ENCODE measurements around the gene ARHGEF18. TPM values are rescaled to one million over a fixed set of nuclear protein-coding genes. Genes with fewer than 3 reads are reported as not detected.
"Not testable (repeated sequence)": the region's sequence is repeated elsewhere in the genome, so short reads cannot be mapped to it uniquely, and the experiment has no call there.

The ARHGEF18 gene
- total RNA-seq, 1 experiment from 2014 or later = 34.1 TPM

DNA sequence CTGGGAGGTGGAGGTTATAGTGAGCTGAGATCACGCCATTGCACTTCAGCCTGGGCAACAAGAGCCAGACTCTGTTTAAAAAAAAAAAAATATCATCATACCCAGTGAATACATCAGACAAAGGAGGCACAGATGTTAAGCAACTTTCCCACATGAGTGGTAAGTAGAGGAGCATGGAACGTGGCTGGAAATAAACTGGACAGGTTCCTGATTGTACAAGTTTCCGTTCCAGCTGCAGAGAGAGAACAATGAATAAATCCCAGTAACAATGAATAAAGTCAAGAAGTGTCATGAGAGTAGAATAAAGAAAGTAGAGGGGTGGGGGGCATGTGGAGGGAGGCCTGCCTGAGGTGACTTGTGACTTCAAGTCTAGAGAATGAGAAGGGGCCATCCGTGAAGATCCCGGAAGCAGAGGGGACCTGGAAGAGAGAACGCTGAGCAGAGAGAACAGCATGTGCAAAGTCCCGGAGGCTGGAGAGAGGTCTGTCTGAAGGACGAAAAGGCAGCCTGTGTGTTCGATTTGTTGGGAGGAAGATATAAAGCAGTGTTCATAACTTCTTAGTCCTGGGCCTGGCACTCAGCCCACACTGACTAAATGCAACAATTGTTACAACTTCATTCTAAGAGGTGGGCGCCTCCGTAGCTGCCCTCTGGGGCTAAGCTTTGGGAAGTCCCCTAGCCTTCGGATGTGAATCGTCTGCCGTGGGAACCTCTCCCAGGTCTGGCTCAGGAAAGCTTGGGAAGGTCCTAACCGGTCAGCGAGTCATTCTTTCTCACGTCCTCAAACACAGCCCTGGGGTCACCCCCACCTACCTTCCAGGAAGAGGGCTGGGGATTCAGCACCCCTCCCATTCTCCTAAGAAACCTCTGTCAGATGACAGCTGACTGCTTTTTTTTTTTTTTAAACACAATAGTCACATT is 15.3 kb upstream of the ARHGEF18 start:
- no peaks in the 10 kb centered on the region for H3K9me3 ChIP-seq (replicated peaks)
- H3K4me1 ChIP-seq (replicated peaks) = no peaks in the 10 kb centered on the region
- H3K27ac ChIP-seq = no peak overlapping the region
- no peak for DNase-seq (ENCODE audit: low read depth in 1 of 2, low spot score in 2 of 2)
- H3K4me3 ChIP-seq = no peak overlapping the region
- H3K36me3 ChIP-seq = no peaks in the 10 kb centered on the region
- no peaks in the 10 kb centered on the region for H3K27me3 ChIP-seq (replicated peaks)

DNA sequence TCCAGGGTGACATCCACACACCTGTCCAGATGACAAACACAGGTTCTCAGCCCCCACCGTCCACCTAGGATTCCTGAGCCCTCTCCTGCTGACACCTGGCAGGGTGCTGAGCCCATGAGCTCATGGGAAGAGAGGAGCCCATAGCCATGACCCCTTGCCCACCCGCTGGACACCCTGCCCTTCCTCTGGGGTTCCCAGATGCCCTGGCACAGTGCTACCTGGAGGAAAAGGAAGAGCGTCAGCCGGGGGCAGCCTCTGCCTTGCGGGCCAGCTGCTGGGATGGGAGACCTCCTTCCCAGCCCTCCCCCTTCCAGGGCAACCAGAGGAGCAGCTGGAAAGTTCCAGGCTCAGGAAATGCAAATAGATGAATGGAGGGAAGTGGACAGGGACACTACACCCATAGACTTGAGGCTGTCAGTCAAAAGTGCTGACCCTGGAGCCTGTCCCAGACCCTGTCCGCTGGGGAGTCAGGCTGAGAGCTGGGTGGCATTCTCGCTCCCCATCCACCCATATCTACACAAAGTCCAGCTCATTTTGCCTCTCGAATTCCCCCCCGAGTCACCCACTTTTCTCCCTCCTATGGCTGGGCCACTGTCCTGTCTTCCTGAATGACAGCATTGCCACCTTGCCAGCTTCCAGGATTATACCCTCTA is 12.3 kb upstream of the ARHGEF18 start:
- Histone ChIP-seq H3K36me3 (no peaks in the 10 kb centered on the region), H3K9me3 (replicated peaks) (no peaks in the 10 kb centered on the region), H3K4me3 (no peak overlapping the region), H3K27me3 (replicated peaks) (peaks cover 13% of the 10 kb centered on the region; the same call in 1 of the 2 replicates), H3K27ac (no peak overlapping the region), H3K4me1 (replicated peaks) (0 out of 2 replicates have a peak, but pooled peaks cover 3% of the 10 kb centered on the region)
- no peak for DNase-seq (ENCODE audit: low read depth in 1 of 2, low spot score in 2 of 2)

DNA sequence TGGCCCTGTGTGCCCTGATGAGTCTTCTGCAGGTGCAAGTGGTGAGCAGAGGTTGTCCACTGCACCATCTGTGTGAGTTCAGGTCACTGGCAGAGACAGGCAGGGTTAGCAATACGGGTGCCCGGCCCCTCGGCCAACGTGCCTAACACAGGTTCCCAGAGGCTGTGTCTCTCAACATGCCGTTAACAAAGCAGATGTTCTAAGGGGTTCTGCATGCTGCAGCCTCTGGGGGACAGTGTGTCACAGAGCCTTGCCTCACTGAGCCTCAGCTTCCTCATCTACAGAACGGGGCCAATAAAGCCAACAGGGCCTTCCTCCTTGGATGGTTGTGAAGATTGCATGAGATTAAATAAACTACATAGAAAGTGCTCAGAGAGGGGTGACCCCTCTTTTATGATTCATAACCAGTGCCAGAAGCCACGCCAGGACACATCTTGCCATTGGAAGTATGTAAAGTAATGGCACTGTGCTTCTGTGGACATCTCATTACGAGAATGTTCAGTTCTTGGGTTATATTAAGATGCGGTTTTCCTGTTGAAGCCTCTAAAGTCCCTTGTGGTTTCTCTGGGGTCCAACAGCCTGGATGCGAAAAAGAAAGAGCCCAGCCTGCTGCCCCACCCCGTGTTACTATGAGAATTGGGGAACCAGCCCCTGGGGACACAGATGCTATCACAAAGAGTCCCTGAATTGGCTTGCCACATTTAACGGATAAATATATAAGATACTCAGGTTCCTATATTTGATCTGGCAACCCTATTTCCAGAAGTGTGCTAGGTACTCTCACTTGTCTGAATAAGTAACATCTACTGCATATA is 11.2 kb upstream of the ARHGEF18 start:
- Histone ChIP-seq H3K9me3 (replicated peaks) (no peaks in the 10 kb centered on the region), H3K27me3 (replicated peaks) (peaks cover 13% of the 10 kb centered on the region; the same call in 1 of the 2 replicates), H3K4me1 (replicated peaks) (0 out of 2 replicates have a peak, but pooled peaks cover 3% of the 10 kb centered on the region), H3K4me3 (no peak overlapping the region), H3K27ac (no peak overlapping the region), H3K36me3 (no peaks in the 10 kb centered on the region)
- no peak for DNase-seq (ENCODE audit: low read depth in 1 of 2, low spot score in 2 of 2)

DNA sequence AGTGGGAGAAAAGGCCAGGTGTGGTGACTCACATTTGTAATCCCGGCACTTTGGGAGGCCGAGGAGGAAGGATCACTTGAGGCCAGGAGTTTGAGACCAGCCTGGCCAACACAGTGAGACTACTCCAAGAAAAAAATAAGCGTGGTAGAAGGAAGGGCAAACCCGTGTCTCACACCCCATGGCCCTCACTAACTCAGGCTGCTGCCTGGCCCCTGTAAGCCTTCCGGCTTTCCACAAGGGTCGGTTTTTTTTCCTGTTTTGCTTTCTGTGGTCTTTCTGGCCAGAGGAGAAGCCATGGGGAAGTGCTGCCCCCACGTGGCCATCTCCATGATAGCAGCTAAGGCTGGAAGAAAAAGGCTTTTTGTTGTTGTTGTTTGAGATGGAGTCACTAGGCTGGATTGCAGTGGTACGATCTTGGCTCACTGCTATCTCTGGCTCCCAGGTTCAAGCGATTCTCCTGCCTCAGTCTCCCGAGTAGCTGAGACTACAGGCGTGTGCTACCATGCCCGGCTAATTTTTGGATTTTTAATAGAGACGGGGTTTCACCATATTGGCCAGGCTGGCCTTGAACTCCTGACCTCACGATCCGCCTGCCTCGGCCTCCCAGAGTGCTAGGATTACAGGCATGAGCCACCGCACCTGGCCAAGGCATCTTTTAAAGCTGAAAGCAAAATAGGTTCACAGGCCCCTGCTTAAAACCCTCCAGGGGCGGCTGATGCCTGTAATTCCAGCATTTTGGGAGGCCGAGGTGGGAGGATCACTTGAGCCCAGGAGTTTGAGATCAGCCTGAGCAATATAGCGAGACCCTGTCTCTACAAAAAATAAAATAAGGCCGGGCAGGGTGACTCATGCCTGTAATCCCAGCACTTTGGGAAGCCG is 7.5 kb upstream of the ARHGEF18 start:
- peaks cover 21% of the 10 kb centered on the region; the same call in 1 of the 2 replicates for H3K27me3 ChIP-seq (replicated peaks)
- H3K4me3 ChIP-seq = no peak overlapping the region
- H3K9me3 ChIP-seq (replicated peaks) = no peaks in the 10 kb centered on the region
- H3K36me3 ChIP-seq = no peaks in the 10 kb centered on the region
- H3K4me1 ChIP-seq (replicated peaks) = 0 out of 2 replicates have a peak, but pooled peaks cover 3% of the 10 kb centered on the region
- peak; percentile 71 for DNase-seq (ENCODE audit: low read depth in 1 of 2, low spot score in 2 of 2)
- H3K27ac ChIP-seq = no peak overlapping the region

DNA sequence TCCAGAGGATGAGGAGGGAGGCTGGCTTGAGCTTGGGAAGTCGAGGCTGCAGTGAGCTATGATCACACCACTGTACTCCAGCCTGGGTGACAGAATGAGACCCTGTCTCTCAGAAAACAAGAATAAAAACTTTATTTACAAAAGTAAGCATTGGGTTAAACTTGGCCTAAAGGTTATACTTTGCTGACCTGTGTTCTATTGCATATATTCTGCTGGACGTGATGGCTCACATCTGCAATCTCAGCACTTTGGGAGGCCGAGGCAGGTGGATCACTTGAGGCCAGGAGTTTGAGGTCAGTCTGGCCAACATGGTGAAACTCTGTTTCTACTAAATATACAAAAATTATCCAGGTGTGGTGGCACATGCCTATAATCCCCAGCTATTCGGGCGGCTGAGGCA is 6.6 kb upstream of the ARHGEF18 start:
- Histone ChIP-seq H3K27me3 (replicated peaks) (peaks cover 21% of the 10 kb centered on the region; the same call in 1 of the 2 replicates), H3K9me3 (replicated peaks) (no peaks in the 10 kb centered on the region), H3K27ac (no peak overlapping the region), H3K4me1 (replicated peaks) (0 out of 2 replicates have a peak, but pooled peaks cover 3% of the 10 kb centered on the region), H3K36me3 (no peaks in the 10 kb centered on the region), H3K4me3 (no peak overlapping the region)
- no peak for DNase-seq (ENCODE audit: low read depth in 1 of 2, low spot score in 2 of 2)

DNA sequence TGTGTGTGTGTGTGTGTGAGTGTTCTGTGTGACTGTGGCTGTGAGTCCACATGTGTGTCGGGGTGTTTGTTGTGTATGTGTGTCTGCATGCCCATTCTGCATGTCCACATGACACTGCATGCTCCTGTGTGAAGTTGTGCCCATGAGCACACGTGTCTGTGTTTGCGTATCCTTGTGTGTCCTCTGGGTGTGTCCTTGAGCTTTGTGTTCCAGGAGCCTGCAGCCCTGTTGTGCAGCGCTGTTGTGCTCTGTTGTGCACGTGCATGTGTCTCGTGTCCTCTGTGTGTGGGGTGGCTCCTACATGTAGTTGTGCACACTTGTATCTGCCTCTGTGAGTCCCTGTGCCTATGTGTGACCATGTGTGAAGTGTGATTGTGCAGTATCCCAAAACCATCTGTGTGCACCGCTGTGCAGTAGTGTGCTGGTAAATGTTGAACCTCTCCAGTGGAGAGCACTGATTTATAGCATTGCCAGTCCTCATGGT is 2.2 kb upstream of the ARHGEF18 start:
- H3K4me1 ChIP-seq (replicated peaks) = no peaks in the 10 kb centered on the region
- H3K36me3 ChIP-seq = no peaks in the 10 kb centered on the region
- H3K4me3 ChIP-seq = no peak overlapping the region
- no peak overlapping the region for H3K27ac ChIP-seq
- no peaks in the 10 kb centered on the region for H3K9me3 ChIP-seq (replicated peaks)
- DNase-seq (ENCODE audit: low read depth in 1 of 2, low spot score in 2 of 2) = no peak
- H3K27me3 ChIP-seq (replicated peaks) = peaks cover 8% of the 10 kb centered on the region; the same call in 1 of the 2 replicates

DNA sequence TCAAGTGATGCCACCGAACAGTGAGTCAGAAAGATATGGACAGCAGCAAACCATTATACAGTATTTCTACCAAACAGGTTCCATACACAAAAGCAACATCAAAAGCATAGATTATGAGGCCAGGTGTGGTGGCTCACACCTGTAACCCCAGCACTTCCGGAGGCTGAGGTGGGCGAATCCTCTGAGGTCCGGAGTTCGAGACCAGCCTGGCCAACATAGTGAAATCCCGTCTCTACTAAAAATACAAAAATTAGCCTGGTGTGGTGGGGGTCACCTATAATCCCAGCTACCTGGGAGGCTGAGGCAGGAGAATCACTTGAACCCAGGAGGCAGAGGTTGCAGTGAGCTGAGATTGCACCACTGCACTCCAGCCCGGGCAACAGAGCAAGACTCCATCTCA is 1.7 kb upstream of the ARHGEF18 start:
- not testable (repeated sequence) for H3K4me1 ChIP-seq (replicated peaks); DNase-seq (ENCODE audit: low read depth in 1 of 2, low spot score in 2 of 2); H3K4me3 ChIP-seq; H3K27me3 ChIP-seq (replicated peaks); H3K27ac ChIP-seq; H3K36me3 ChIP-seq; H3K9me3 ChIP-seq (replicated peaks)

DNA sequence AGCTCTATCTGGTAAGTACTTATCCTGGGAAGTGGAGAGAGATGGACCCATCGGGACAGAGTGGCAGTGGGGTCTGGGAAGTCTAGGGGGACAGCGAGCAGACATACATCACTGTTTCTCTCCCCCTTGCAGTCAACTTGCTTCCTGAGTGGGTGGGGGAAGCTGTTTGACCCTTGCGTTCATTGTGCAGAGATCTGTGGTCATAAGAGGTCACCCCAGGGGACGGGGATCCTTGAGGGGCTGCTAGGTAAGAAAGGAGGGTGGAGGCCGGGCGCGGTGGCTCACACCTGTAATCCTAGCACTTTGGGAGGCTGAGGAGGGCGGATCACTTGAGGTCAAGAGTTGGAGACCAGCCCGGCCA is 474 bp downstream of the ARHGEF18 start:
- Histone ChIP-seq H3K27me3 (replicated peaks) (peaks cover 8% of the 10 kb centered on the region; the same call in 1 of the 2 replicates), H3K4me3 (no peak overlapping the region), H3K4me1 (replicated peaks) (no peaks in the 10 kb centered on the region), H3K36me3 (no peaks in the 10 kb centered on the region), H3K9me3 (replicated peaks) (no peaks in the 10 kb centered on the region), H3K27ac (no peak overlapping the region)
- DNase-seq (ENCODE audit: low read depth in 1 of 2, low spot score in 2 of 2) = no peak

DNA sequence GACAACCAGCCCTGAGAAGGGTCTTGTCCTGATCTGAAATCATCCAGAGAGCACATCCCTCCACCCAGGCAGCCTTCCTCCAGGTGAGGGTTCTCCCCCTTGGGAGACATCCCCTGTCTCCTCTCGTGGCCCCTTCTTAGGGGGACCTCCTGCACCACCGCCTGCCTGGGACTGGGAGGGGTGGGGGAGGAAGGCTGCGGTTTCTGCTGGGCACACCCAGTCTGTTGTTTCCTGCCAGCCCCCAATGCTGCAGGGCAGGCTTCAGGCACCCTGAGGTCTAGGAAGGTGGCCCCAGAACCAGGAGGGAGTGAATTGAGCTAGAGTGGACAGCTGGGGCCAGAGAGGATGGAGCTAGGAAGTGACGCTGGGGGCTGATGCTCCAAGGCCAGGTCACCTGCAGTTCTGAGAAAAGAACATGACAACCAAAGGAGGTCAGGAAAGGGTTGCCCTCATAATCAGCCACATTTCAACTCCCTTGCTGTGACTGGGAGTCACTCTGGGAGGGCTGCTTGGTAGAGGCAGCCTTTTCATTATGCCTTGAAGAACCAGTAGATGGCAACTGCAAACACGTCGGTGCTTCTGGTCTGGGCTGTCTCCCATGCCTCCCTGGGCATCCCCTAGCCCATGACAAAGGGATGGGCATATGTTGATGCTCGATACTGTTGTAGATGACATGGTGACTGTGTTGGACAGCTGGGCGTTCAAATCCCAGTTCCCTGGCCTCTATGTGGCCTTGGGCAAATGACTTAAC is 1.4 kb downstream of the ARHGEF18 start:
- H3K27ac ChIP-seq = no peak overlapping the region
- H3K36me3 ChIP-seq = no peaks in the 10 kb centered on the region
- H3K4me3 ChIP-seq = no peak overlapping the region
- no peaks in the 10 kb centered on the region for H3K9me3 ChIP-seq (replicated peaks)
- H3K27me3 ChIP-seq (replicated peaks) = peaks cover 12% of the 10 kb centered on the region; the same call in 1 of the 2 replicates
- H3K4me1 ChIP-seq (replicated peaks) = no peaks in the 10 kb centered on the region
- DNase-seq (ENCODE audit: low read depth in 1 of 2, low spot score in 2 of 2) = no peak

DNA sequence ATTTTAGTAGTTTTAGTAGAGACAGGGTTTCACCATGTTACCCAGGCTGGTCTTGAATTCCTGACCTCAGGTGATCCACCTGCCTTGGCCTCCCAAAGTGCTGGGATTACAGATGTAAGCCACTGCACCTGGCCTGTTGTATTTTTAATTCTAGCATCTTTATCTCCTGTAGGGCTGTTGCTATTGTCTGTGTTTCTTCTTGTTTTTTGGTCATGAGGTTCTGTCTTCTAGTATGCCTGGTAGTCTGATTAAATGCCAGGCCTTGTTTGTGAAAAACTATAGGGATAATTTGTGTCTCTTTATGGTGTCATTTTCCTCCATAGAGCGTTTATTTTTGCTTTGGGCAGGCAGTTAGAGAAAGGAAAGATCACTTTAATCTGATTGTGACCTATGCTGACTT is 3.1 kb downstream of the ARHGEF18 start:
- no peaks in the 10 kb centered on the region for H3K9me3 ChIP-seq (replicated peaks)
- no peak overlapping the region for H3K27ac ChIP-seq
- peaks cover 10% of the 10 kb centered on the region for H3K27me3 ChIP-seq (replicated peaks)
- DNase-seq (ENCODE audit: low read depth in 1 of 2, low spot score in 2 of 2) = no peak
- no peaks in the 10 kb centered on the region for H3K4me1 ChIP-seq (replicated peaks)
- no peak overlapping the region for H3K4me3 ChIP-seq
- no peaks in the 10 kb centered on the region for H3K36me3 ChIP-seq

DNA sequence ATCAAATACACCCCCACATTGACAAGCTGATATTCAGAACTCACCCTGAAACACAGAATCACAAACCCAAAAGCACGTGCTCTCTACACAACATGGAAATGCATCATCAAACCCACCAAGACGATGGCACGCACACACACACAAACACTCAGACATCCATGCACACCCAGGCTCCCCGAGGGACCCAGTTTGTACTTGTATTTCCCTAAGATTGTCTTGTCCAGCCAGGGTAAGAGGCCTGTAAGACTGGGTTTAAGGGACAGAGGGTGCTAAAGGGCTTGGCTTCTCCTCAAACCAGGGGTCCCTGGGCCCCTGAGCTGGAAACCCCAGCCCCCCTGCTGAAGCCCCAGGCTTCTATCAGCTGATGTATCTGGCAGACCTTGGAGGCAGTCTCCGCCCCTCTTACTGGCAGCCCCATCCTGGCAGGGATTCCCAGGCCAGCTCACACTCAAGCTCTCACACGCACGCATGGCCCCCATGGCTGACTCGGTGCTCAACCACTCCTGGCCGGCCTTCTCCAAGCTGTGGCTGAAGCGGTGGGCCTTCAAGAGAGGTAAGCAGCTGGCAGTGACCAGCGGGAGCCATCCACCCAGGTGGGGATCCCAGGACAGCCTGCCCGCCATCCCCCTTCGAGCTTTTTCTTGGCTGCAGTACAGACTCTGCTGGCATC is 6.5 kb downstream of the ARHGEF18 start:
- H3K27me3 ChIP-seq (replicated peaks) = peaks cover 10% of the 10 kb centered on the region; the same call in 1 of the 2 replicates
- no peak overlapping the region for H3K4me3 ChIP-seq
- H3K9me3 ChIP-seq (replicated peaks) = no peaks in the 10 kb centered on the region
- no peaks in the 10 kb centered on the region for H3K36me3 ChIP-seq
- no peak for DNase-seq (ENCODE audit: low read depth in 1 of 2, low spot score in 2 of 2)
- H3K4me1 ChIP-seq (replicated peaks) = no peaks in the 10 kb centered on the region
- H3K27ac ChIP-seq = no peak overlapping the region

DNA sequence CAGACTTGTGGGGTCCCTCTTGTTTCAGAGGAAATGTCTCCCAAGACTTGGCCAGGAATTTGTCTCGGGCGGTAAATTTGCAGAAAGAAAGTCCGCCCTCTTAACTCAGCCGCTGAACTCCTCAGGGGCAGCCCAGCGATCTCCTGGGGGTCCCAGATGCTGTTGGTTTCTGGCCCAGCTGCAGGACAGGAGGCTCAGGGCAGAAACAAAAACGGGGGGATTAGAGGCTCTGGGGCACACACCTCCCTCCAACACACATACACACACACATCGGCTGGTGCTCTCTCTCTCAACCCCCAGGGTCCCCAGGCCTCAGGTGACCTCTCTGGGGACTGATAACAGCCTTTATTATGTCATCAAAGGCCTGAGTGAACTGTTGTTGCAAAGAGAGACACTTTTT is 7.1 kb downstream of the ARHGEF18 start:
- Histone ChIP-seq H3K4me1 (replicated peaks) (no peaks in the 10 kb centered on the region), H3K36me3 (no peaks in the 10 kb centered on the region), H3K27ac (no peak overlapping the region), H3K27me3 (replicated peaks) (peaks cover 10% of the 10 kb centered on the region; the same call in 1 of the 2 replicates), H3K4me3 (no peak overlapping the region), H3K9me3 (replicated peaks) (no peaks in the 10 kb centered on the region)
- DNase-seq (ENCODE audit: low read depth in 1 of 2, low spot score in 2 of 2) = no peak
